Prostate gland (tissue), 2 donors: ENCODE results near the gene STK11. TPM values are rescaled to one million over a fixed set of nuclear protein-coding genes. Genes with fewer than 3 reads are reported as not detected.

ENCODE experiments used
- DNase-seq: peaks from one replicate; pipeline ENCODE4 v3.0.0-alpha.2; 2019; ENCODE audit warnings: low spot score
- H3K27ac ChIP-seq, 2 donors: fragments of 200-600 bp; sonication (generic); 2 replicates each; pipeline ENCODE4 v1.5.1; 2017 to 2019
- H3K27me3 ChIP-seq: fragments of 200-600 bp; sonication (generic); replicated peaks from 2 replicates; pipeline ENCODE4 v1.5.1; 2019; ENCODE audit not compliant: insufficient read depth
- H3K36me3 ChIP-seq, 2 donors: fragments of 200-600 bp; sonication (generic); 1 replicate in 1 of 2; 2 replicates in 1 of 2; pipeline versions ENCODE4 v1.5.1 to v1.8.1; 2017 to 2019
- H3K4me1 ChIP-seq: fragments of 200-600 bp; sonication (generic); replicated peaks from 2 replicates; pipeline ENCODE4 v1.5.1; 2019
- H3K4me3 ChIP-seq, 2 donors: fragments of 200-600 bp; sonication (generic); 2 replicates each; pipeline ENCODE4 v1.5.1; 2017 to 2019
- H3K9me3 ChIP-seq: fragments of 200-600 bp; sonication (generic); 2 replicates; pipeline ENCODE4 v1.5.1; 2017
- CTCF ChIP-seq, 4 experiments: fragments of 200-600 bp in 2 of 4; fragments of 450-650 bp in 2 of 4; sonication (generic) in 2 of 4; IDR thresholded peaks; 1 replicate in 3 of 4; 2 replicates in 1 of 4; pipeline ENCODE4 v1.5.1; 2016 to 2019; ENCODE audit warnings: antibody characterized with exemption in 4 of 4, mild to moderate bottlenecking in 2 of 4, moderate library complexity in 2 of 4
- POLR2A ChIP-seq: fragments of 450-650 bp; IDR thresholded peaks from one replicate; pipeline ENCODE4 v1.6.1; 2016; ENCODE audit warnings: antibody characterized with exemption, mild to moderate bottlenecking
- POLR2AphosphoS5 ChIP-seq: sonication (generic); formaldehyde crosslinking; IDR thresholded peaks from one replicate; pipeline ENCODE4 v1.6.1; 2017; ENCODE audit warnings: antibody characterized with exemption
- WGBS: methylation state at CpG from one replicate; pipeline ENCODE4 v1.1.5; 2018; 5-methylcytosine and 5-hydroxymethylcytosine counted together
- intact Hi-C: fragments of 100-400 bp; cut with DNase I; formaldehyde crosslinking; loops from one replicate; pipeline ENCODE4 v1.14.2; 2022
- total RNA-seq, 2 donors: library from RNA; depleted of rRNA; stranded (reverse); fragments of >200 nt; gene quantifications; one replicate each; pipeline ENCODE4 v1.1.0, GENCODE V29; 2016

STK11 gene
- total RNA-seq, 2 donors from 2014 or later = 75.1 to 157 TPM

- no peak for TF ChIP-seq POLR2AphosphoS5
- TF ChIP-seq POLR2A = no peak
- no peak for TF ChIP-seq CTCF (IDR thresholded peaks at IDR 0.05)
- H3K27ac ChIP-seq = no peak overlapping the region
- no peak overlapping the region for H3K4me3 ChIP-seq
- intact Hi-C loops = no loop called here
- H3K36me3 ChIP-seq = peaks cover 0 to 2% of the 10 kb centered on the region in 2 donors
- H3K9me3 ChIP-seq = no peaks in the 10 kb centered on the region
- WGBS = 78% methylated on average over 15 of the region's 15 CpGs
- peaks cover 2% of the 10 kb centered on the region for H3K4me1 ChIP-seq
- H3K27me3 ChIP-seq = no peaks in the 10 kb centered on the region
- DNase-seq = no peak
Measured at GRCh38 chr19:1231729-1232637, 26.4 kb downstream of the STK11 start.

GRCh38 chr19:1232652-1233072, 27.1 kb downstream of the STK11 start:
- Histone ChIP-seq H3K27me3 (no peaks in the 10 kb centered on the region), H3K36me3 (no peaks in the 10 kb centered on the region), H3K4me3 (no peak overlapping the region), H3K9me3 (no peaks in the 10 kb centered on the region), H3K27ac (no peak overlapping the region), H3K4me1 (peaks cover 6% of the 10 kb centered on the region)
- TF ChIP-seq POLR2A = no peak
- TF ChIP-seq POLR2AphosphoS5 = no peak
- TF ChIP-seq CTCF (IDR thresholded peaks at IDR 0.05) = no peak
- intact Hi-C loops = no loop called here
- no peak for DNase-seq
- 38% methylated on average over 15 of the region's 15 CpGs for WGBS

- Histone ChIP-seq H3K4me1 (peaks cover 6% of the 10 kb centered on the region), H3K9me3 (no peaks in the 10 kb centered on the region), H3K36me3 (no peaks in the 10 kb centered on the region), H3K27ac (no peak overlapping the region), H3K4me3 (no peak overlapping the region), H3K27me3 (no peaks in the 10 kb centered on the region)
- WGBS = 88% methylated on average over 16 of the region's 24 CpGs
- no peak for TF ChIP-seq CTCF (IDR thresholded peaks at IDR 0.05)
- no peak for TF ChIP-seq POLR2AphosphoS5
- no peak for DNase-seq
- intact Hi-C loops = no loop called here
Measured at GRCh38 chr19:1233115-1233667, 27.6 kb downstream of the STK11 start.

- no peak for DNase-seq
- no peaks in the 10 kb centered on the region for H3K9me3 ChIP-seq
- H3K4me3 ChIP-seq = no peak overlapping the region
- no peaks in the 10 kb centered on the region for H3K36me3 ChIP-seq
- no peaks in the 10 kb centered on the region for H3K27me3 ChIP-seq
- intact Hi-C loops = no loop called here
- no peak overlapping the region for H3K27ac ChIP-seq
- 94% methylated on average over 43 of the region's 45 CpGs for WGBS
- peaks cover 6% of the 10 kb centered on the region for H3K4me1 ChIP-seq
- TF ChIP-seq CTCF (IDR thresholded peaks at IDR 0.05) (no peak), POLR2A (no peak), POLR2AphosphoS5 (no peak)
Measured at GRCh38 chr19:1234051-1234954, 28.7 kb downstream of the STK11 start.
